Ishikawa (cell line): ENCODE data around the gene MIB2.

Experiments
- TAF1 ChIP-seq: IDR thresholded peaks from 2 replicates; pipeline ENCODE4 v1.6.1; 2012; ENCODE audit warnings: low read depth, mild to moderate bottlenecking
- TF ChIP-seq, protein P1 (sequence below): IDR thresholded peaks from 2 replicates; pipeline ENCODE4 v1.6.1; 2012
- TF ChIP-seq, protein P2 (sequence below): IDR thresholded peaks from 2 replicates; pipeline ENCODE4 v1.6.1; 2012; ENCODE audit warnings: low read depth, mild to moderate bottlenecking

- TF ChIP-seq, protein P1, sequence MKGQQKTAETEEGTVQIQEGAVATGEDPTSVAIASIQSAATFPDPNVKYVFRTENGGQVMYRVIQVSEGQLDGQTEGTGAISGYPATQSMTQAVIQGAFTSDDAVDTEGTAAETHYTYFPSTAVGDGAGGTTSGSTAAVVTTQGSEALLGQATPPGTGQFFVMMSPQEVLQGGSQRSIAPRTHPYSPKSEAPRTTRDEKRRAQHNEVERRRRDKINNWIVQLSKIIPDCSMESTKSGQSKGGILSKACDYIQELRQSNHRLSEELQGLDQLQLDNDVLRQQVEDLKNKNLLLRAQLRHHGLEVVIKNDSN: no peak
- TF ChIP-seq, protein P2, sequence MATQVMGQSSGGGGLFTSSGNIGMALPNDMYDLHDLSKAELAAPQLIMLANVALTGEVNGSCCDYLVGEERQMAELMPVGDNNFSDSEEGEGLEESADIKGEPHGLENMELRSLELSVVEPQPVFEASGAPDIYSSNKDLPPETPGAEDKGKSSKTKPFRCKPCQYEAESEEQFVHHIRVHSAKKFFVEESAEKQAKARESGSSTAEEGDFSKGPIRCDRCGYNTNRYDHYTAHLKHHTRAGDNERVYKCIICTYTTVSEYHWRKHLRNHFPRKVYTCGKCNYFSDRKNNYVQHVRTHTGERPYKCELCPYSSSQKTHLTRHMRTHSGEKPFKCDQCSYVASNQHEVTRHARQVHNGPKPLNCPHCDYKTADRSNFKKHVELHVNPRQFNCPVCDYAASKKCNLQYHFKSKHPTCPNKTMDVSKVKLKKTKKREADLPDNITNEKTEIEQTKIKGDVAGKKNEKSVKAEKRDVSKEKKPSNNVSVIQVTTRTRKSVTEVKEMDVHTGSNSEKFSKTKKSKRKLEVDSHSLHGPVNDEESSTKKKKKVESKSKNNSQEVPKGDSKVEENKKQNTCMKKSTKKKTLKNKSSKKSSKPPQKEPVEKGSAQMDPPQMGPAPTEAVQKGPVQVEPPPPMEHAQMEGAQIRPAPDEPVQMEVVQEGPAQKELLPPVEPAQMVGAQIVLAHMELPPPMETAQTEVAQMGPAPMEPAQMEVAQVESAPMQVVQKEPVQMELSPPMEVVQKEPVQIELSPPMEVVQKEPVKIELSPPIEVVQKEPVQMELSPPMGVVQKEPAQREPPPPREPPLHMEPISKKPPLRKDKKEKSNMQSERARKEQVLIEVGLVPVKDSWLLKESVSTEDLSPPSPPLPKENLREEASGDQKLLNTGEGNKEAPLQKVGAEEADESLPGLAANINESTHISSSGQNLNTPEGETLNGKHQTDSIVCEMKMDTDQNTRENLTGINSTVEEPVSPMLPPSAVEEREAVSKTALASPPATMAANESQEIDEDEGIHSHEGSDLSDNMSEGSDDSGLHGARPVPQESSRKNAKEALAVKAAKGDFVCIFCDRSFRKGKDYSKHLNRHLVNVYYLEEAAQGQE: no peak
- TF ChIP-seq TAF1: no peak
These were observed 10.5 kb downstream of the MIB2 start for GRCh38 chr1:1625824-1626206.
